ENCODE data around the gene NLRC5.

The NLRC5 gene

GRCh38 chr16:57013902-57014301, 24.5 kb downstream of the NLRC5 start:
- ChIA-PET POLR2A (no interaction called here), CTCF (no interaction called here)
- DNase-seq (ENCODE audit: extremely low spot score): no peak
- TF ChIP-seq SP1 (IDR thresholded peaks at IDR 0.05): no peak
- TF ChIP-seq FOXM1 (IDR thresholded peaks at IDR 0.05; ENCODE audit: borderline replicate concordance): no peak
- no peak for TF ChIP-seq SUZ12 (IDR thresholded peaks at IDR 0.05)
- TF ChIP-seq CTBP1 (IDR thresholded peaks at IDR 0.05; ENCODE audit: borderline replicate concordance): no peak
- no peak for TF ChIP-seq TARDBP (IDR thresholded peaks at IDR 0.05)
- no peak for TF ChIP-seq LEF1 (IDR thresholded peaks at IDR 0.05; ENCODE audit: borderline replicate concordance)
- no peak for TF ChIP-seq HDGF (IDR thresholded peaks at IDR 0.05; ENCODE audit: borderline replicate concordance)
- TF ChIP-seq ZNF384 (IDR thresholded peaks at IDR 0.05): no peak
- no peak for TF ChIP-seq FOXA1 (IDR thresholded peaks at IDR 0.05)
- TF ChIP-seq, protein P1, sequence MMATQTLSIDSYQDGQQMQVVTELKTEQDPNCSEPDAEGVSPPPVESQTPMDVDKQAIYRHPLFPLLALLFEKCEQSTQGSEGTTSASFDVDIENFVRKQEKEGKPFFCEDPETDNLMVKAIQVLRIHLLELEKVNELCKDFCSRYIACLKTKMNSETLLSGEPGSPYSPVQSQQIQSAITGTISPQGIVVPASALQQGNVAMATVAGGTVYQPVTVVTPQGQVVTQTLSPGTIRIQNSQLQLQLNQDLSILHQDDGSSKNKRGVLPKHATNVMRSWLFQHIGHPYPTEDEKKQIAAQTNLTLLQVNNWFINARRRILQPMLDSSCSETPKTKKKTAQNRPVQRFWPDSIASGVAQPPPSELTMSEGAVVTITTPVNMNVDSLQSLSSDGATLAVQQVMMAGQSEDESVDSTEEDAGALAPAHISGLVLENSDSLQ (IDR thresholded peaks at IDR 0.05): no peak
- TF ChIP-seq L3MBTL2 (conservative IDR thresholded peaks at IDR 0.05): no peak
- no peak for TF ChIP-seq FOXK2 (IDR thresholded peaks at IDR 0.05)
- TF ChIP-seq NFRKB (IDR thresholded peaks at IDR 0.05): no peak
- no peak for TF ChIP-seq BHLHE40 (IDR thresholded peaks at IDR 0.05; ENCODE audit: borderline replicate concordance)
- no peak for TF ChIP-seq ELF4 (IDR thresholded peaks at IDR 0.05)
- TF ChIP-seq ARNT (IDR thresholded peaks at IDR 0.05): no peak

DNA sequence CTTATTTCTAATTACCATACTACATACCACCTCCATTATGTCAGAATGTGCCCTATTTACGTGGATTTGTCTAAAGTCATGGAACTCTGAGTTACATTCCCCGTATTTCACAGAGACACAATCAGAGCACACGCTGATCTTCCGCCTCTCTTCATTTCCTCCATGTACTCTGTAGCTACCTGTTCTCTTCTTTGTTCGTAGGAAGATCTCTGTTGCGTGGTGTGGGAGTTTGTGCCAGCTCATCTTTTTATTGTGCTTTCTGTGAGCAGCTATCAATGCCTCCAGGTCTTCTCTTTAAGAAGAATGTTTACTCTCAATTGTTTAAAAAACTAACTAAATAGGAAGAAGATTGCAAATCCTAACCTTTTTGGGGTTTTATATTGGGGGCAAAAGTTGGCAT, 26.9 kb downstream of the NLRC5 start:
- POLR2A ChIA-PET: no interaction called here
- DNase-seq (ENCODE audit: extremely low spot score): no peak
- CTCF ChIA-PET: no interaction called here
- TF ChIP-seq SUZ12 (IDR thresholded peaks at IDR 0.05) (no peak), BHLHE40 (IDR thresholded peaks at IDR 0.05; ENCODE audit: borderline replicate concordance) (no peak), HDGF (IDR thresholded peaks at IDR 0.05; ENCODE audit: borderline replicate concordance) (no peak), FOXA1 (IDR thresholded peaks at IDR 0.05) (no peak), ARNT (IDR thresholded peaks at IDR 0.05) (no peak), TARDBP (IDR thresholded peaks at IDR 0.05) (no peak), FOXK2 (IDR thresholded peaks at IDR 0.05) (no peak), L3MBTL2 (conservative IDR thresholded peaks at IDR 0.05) (no peak), ZNF384 (IDR thresholded peaks at IDR 0.05) (no peak), NFRKB (IDR thresholded peaks at IDR 0.05) (no peak), LEF1 (IDR thresholded peaks at IDR 0.05; ENCODE audit: borderline replicate concordance) (no peak), ELF4 (IDR thresholded peaks at IDR 0.05) (no peak)
- TF ChIP-seq, protein P1 (IDR thresholded peaks at IDR 0.05): no peak

DNA sequence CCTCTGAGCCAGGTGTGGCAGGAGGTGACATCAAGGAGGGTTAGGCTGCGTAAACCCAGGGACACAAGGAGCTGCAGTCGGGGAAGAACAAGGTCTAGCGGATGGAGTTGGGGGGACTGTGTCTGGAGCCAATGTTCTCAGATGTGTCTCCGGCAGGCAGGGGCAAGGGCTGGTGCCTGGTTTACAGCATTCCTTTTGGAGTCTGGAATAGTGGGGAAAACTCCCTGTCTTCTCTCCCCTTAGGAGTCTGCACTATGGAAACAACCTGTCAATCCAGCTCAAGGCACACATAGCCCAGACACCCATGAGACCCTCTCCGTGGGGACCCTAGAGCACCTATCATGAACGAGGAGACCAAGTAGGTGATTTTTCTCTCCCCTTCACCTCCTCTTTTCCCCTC, 27.5 kb downstream of the NLRC5 start:
- POLR2A ChIA-PET: no interaction called here
- DNase-seq (ENCODE audit: extremely low spot score): no peak
- CTCF ChIA-PET: no interaction called here
- TF ChIP-seq SP1 (IDR thresholded peaks at IDR 0.05) (no peak), CTBP1 (IDR thresholded peaks at IDR 0.05; ENCODE audit: borderline replicate concordance) (no peak), ARNT (IDR thresholded peaks at IDR 0.05) (no peak), BHLHE40 (IDR thresholded peaks at IDR 0.05; ENCODE audit: borderline replicate concordance) (no peak), ZNF384 (IDR thresholded peaks at IDR 0.05) (no peak), SUZ12 (IDR thresholded peaks at IDR 0.05) (no peak), TARDBP (IDR thresholded peaks at IDR 0.05) (no peak), FOXK2 (IDR thresholded peaks at IDR 0.05) (no peak)

DNA sequence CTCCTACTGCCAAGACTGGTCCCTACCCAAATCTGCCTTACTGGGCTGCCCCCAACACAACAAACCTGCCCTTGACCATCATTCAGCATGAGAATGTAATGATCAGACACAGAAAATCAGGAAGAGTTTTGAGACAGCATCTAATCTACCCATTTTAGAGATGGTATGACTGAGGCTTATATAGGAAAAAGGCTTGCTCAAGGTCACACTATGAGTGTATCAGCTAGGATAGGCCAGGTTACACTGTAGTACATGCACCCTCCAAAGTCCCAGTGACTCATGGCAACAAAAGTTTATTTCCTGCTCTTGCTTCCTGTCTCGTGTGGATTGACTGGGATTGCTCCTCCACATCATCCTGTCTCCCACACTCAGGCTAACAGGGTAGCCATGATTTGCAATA, 27.9 kb downstream of the NLRC5 start:
- POLR2A ChIA-PET: no interaction called here
- no peak for DNase-seq (ENCODE audit: extremely low spot score)
- CTCF ChIA-PET: no interaction called here
- no peak for TF ChIP-seq SP1 (IDR thresholded peaks at IDR 0.05)
- no peak for TF ChIP-seq LEF1 (IDR thresholded peaks at IDR 0.05; ENCODE audit: borderline replicate concordance)
- TF ChIP-seq, protein P1 (IDR thresholded peaks at IDR 0.05): no peak
- TF ChIP-seq HDGF (IDR thresholded peaks at IDR 0.05; ENCODE audit: borderline replicate concordance): no peak
- no peak for TF ChIP-seq TARDBP (IDR thresholded peaks at IDR 0.05)
- no peak for TF ChIP-seq FOXM1 (IDR thresholded peaks at IDR 0.05; ENCODE audit: borderline replicate concordance)

GRCh38 chr16:57019746-57020145, 30.4 kb downstream of the NLRC5 start:
- ChIA-PET POLR2A (no interaction called here), CTCF (no interaction called here)
- TF ChIP-seq, protein P1 (IDR thresholded peaks at IDR 0.05): no peak
- no peak for TF ChIP-seq SP1 (IDR thresholded peaks at IDR 0.05)
- no peak for TF ChIP-seq NFRKB (IDR thresholded peaks at IDR 0.05)
- no peak for TF ChIP-seq ZNF384 (IDR thresholded peaks at IDR 0.05)
- no peak for TF ChIP-seq FOXA1 (IDR thresholded peaks at IDR 0.05)
- TF ChIP-seq BHLHE40 (IDR thresholded peaks at IDR 0.05; ENCODE audit: borderline replicate concordance): no peak
- no peak for TF ChIP-seq LEF1 (IDR thresholded peaks at IDR 0.05; ENCODE audit: borderline replicate concordance)
- TF ChIP-seq SUZ12 (IDR thresholded peaks at IDR 0.05): no peak
- no peak for TF ChIP-seq ELF4 (IDR thresholded peaks at IDR 0.05)
- no peak for TF ChIP-seq TARDBP (IDR thresholded peaks at IDR 0.05)
- no peak for TF ChIP-seq FOXM1 (IDR thresholded peaks at IDR 0.05; ENCODE audit: borderline replicate concordance)
- no peak for TF ChIP-seq HDGF (IDR thresholded peaks at IDR 0.05; ENCODE audit: borderline replicate concordance)
- no peak for TF ChIP-seq ARNT (IDR thresholded peaks at IDR 0.05)
- TF ChIP-seq FOXK2 (IDR thresholded peaks at IDR 0.05): no peak
- no peak for TF ChIP-seq CTBP1 (IDR thresholded peaks at IDR 0.05; ENCODE audit: borderline replicate concordance)
- TF ChIP-seq L3MBTL2 (conservative IDR thresholded peaks at IDR 0.05): no peak
- no peak for DNase-seq (ENCODE audit: extremely low spot score)

DNA sequence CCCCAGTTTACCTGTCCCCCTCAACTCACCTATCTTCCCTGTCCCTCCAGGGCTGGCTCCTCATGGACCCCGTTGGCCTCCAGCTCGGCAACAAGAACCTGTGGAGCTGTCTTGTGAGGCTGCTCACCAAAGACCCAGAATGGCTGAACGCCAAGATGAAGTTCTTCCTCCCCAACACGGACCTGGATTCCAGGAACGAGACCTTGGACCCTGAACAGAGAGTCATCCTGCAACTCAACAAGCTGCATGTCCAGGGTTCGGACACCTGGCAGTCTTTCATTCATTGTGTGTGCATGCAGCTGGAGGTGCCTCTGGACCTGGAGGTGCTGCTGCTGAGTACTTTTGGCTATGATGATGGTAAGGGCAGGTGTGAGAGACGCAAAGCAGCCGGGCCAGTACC, 31.3 kb downstream of the NLRC5 start:
- ChIA-PET POLR2A (no interaction called here), CTCF (no interaction called here)
- DNase-seq (ENCODE audit: extremely low spot score): no peak
- TF ChIP-seq NFRKB (IDR thresholded peaks at IDR 0.05): no peak
- TF ChIP-seq LEF1 (IDR thresholded peaks at IDR 0.05; ENCODE audit: borderline replicate concordance): no peak
- no peak for TF ChIP-seq FOXK2 (IDR thresholded peaks at IDR 0.05)
- TF ChIP-seq, protein P1 (IDR thresholded peaks at IDR 0.05): no peak
- TF ChIP-seq SUZ12 (IDR thresholded peaks at IDR 0.05): no peak
- no peak for TF ChIP-seq ARNT (IDR thresholded peaks at IDR 0.05)
- no peak for TF ChIP-seq L3MBTL2 (conservative IDR thresholded peaks at IDR 0.05)
